Measurements from ENCODE around the gene TPD52L1.

The TPD52L1 gene

DNA sequence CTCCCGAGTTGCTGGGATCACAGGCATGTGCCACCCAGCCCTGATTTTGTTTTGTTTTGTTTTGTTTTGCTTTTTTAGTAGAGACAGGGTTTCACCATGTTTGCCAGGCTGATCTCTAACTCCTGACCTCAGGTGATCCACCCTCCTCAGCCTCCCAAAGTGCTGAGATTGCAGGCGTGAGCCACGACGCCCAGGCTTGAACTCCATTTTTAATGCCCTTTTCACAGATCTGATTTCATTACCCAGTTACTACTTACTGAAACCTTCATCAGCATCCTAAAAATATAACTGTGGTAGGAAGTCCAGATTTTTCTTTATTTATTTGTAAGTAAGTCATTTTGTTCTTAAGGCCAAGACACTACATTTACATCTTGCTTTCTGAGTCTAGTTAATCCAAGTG, 84.2 kb downstream of the TPD52L1 start:
- DNase-seq (ENCODE audit: low spot score), result no peak

DNA sequence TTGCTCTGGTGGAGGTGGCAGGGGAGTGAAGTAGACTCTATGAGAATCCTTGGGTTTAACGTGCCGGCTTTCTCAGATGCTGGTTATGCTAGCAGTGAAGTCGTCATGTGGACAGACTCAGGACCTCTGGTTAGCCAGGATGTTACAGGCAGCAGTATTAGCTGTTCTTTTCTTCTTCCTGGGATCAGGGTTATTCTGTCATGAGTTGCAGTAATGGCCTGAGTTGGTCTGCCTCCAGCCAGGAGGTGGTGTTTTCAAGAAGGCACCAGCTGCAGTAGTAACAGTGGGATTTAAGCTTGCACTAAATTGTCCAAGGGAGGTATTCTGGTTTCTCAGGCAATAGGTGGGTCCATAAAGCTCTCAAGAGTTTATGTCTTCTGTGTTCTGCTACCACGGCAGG, 91.5 kb downstream of the TPD52L1 start:
- no peak for DNase-seq (ENCODE audit: low spot score)

DNA sequence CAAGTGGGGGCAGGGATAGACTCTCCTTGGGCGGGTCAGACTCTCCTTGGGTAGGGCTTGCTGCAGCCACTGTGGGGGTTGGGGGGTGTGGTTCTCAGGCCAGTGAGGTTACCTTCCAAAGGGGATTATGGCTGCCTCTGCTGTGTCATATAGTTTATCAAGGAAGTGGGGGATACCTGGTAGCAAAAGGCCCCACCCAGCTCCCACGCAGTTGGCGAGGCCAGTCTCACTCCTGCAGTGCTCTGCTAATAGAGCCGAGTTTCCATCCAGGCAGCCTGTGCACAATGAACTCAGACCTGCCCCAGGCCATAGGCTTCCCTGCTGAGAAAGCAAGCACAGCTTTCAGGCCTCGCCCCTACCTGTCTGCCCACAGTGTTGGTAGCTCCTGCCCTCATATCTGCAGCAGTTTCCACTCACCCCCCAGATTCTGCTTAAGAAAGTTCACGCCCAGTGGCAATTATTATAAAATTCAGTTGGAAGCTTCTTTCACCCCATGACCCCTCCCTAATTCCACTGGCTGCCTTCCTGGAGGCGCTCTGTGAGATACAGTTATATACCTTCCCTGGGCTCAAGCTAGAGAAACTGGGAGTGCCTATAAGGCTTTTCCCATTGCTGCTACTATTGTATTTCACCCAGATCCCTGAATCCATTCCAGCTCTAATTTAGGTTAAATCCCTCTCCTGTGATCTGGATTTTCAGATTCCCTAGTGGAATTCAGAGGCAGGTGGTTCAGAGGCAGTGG, 92.1 kb downstream of the TPD52L1 start:
- no peak for DNase-seq (ENCODE audit: low spot score)

DNA sequence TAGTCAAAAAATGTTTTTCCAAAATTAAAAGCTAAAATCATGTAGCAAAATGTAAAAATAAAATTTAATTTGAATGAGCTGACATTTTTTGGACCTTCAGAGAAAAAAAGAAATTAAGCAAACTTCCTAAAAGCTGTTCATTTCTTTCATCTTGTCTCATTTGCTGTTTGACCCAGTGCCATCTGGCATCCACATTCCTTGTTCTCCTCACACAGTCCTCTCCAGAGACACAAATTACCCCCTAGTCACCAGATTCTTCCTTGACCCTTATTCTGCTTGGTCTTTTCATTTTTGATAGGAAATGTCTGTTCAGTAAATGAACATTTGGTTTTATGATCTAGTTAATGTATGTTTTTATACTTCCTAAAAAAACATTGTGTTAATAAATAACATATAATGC, 93.0 kb downstream of the TPD52L1 start:
- DNase-seq (ENCODE audit: low spot score), result no peak

DNA sequence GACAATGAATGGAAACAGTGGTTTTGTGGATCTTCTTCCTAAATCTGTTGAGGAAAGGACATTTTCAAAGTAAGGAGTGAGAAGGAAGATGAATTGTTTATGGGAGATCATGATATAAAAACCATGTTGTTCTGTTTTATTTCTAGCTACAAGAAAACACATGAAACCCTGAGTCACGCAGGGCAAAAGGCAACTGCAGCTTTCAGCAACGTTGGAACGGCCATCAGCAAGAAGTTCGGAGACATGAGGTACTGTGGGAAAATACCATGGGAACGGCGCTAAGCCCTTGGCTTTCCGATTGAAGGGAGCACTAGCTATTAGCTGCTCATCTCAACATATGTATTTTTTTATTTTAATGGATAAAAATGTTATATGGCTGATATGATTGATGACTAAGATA, 94.6 kb downstream of the TPD52L1 start:
- no peak for DNase-seq (ENCODE audit: low spot score)

DNA sequence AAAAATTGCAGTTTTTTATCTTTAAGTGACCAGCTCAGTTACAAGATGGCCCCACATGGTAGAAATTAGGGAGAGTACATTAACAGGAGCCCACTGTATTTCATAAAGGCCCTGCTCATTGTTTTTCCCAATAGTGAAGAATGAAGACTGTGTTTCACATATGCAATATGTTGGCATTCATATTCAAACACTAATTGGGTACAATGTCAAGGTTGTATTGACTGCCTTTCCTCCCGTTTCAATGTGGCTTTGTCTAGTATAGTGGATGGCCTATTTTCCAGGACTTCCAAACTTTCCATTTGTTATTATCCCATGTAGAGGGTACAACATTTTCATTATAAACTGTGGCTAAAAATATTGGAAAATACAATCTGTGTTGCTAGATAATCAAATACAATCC, 96.9 kb downstream of the TPD52L1 start:
- DNase-seq (ENCODE audit: low spot score), result no peak

DNA sequence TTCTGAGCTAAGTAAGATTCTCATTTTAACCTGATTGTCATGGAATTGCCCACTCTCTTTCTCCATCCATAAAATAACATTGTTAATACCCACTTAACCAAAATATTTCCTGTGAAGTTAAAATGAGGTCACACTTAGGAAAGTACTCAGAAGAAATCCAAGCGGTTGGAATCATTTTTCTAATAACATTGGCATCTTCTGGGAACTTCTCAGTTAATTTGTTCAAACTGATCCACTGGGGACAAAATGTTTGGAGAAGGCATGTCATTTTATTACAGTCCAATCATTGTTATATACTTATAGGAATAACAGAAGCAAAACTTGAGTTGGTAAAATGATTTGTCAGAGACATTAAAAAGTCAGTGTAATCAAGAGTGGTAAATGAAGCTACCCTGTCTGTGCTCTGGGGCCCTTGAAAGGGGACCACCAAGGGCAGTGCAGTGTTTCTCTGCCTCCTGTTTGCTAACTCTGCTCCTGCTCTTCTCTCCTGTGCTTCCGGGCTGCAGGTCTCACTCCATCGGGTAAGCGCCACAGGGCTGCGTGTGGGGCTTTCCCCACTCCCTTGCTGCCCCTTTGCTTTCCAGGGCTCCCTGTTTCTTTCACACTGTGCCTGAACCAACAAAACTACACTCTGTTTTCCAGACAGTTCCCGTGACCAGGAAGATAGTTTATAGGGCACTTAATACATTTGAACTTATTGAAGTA, 98.1 kb downstream of the TPD52L1 start:
- no peak for DNase-seq (ENCODE audit: low spot score)

DNA sequence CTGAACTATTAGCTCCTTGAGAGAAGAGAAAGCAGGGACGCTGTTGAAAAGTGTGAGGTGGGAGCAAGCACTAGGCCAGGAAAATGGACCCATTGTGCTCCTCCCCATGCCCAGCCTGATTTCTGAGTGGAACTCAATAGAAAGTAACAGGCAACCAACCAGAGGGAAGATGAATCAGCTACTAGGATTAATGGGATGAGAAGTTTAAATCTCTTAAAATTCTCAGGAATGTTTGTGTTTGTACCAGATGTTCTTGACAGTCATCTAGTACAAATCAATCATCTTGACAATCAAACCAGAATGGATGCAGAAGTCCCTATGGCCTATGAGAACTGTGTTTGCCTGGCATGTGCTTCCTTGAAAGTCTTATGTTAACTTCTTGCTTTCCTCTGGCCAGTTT, 99.3 kb downstream of the TPD52L1 start:
- DNase-seq (ENCODE audit: low spot score), result no peak

DNA sequence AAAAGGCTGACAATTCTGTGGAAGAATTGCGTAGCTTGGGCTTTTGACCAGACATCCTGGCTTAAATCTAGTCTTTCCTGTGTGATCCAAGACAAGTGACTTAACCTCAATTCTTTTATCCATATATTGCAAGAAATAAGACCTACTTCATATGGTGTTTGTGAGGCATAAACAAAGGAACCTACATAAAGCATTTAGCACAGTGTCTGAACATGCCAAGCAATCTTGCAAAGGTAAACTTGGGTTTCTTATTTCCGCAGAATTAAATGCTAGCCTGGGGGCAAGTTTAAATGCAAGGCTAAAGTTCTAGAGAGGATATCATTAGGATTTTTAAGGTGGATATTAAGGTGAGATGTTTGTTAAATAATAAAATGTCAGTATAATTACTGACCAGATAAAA, 100.3 kb downstream of the TPD52L1 start:
- no peak for DNase-seq (ENCODE audit: low spot score)

DNA sequence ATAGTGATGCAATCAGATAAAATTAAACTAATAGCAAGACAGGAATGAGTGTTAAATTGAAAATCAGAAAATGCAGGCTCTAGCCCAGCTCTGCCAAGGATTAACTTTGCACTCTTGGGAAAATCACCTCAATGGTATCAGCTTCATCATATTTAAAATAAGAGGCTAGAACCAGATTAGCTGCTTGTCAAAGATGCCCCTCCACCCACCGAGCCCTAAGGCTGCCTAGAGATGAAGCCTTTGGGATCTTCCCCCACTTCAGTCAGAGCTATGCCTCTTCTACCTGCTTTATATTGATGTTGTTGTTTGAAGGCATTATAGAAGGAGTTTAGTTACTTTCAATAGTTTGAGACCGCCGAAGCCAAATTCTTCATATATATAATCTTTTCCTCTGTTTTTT, 100.7 kb downstream of the TPD52L1 start:
- DNase-seq (ENCODE audit: low spot score), result no peak

DNA sequence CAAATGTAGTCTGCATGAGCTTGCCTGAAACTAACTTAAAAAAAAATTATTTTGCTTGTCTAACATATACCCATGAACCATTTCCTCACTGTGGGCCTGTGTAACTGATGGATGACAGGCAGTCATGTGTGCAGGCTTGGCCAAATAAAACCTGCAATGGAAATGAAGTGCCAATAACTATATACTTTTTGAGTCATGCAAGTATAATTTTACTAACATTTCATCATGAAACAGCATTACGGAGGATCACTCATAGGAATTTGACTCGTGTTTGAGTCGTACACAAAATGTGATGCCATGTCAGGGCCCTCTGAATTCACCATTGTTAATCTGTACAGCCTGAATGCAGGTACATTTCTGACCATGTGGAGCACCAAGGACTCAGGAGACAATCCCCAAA, 101.6 kb downstream of the TPD52L1 start:
- DNase-seq (ENCODE audit: low spot score), result no peak

DNA sequence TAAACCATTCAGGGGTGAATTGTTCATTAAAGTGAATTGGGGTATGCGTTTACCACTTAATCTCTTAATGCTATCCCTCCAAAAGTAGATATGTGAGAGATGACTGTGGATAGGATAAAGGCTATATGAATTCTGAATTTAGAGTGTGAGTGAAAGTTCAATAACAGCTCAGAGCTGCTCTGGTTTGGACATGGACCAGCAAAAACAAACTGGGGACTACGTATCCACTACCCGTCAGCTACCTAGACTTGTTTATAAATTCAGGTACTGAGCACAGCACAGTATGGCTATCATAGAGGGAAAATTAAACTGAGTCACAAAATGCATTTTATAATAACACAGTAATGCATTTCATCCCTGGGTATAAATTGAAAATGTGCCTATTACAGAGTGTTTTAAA, 103.8 kb downstream of the TPD52L1 start:
- no peak for DNase-seq (ENCODE audit: low spot score)

DNA sequence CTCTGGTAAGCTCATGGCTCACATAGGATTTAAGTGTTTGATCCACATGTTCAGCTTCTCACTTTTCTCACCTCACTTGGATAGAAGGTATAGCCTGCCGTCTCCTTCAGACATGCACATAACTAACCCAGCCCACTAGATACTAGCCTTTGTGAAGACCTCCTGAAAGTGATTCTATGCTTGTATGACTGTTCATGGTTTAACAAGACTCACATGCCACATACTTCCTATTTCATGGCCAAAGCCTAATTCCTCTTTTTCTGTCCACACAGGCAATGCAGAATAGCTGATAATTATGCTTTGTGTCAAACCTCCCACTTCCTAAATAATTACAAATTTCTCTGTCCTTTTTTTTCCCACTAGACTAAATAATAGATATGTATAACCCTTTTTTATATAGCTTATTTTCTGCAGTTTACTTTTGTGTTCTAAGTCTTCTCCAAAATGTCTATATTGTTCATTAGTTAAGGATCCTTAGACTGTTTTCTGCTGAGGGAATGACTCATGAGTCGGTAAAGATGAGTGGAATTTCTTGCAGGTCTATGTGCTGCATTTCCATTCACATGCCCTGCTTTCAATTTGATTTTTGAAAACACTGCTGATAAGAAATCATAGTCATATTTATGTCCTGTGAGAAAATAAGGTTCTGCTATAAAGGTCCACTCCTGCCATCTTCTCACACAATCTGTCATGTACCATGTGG, 105.2 kb downstream of the TPD52L1 start:
- DNase-seq (ENCODE audit: low spot score), result no peak

DNA sequence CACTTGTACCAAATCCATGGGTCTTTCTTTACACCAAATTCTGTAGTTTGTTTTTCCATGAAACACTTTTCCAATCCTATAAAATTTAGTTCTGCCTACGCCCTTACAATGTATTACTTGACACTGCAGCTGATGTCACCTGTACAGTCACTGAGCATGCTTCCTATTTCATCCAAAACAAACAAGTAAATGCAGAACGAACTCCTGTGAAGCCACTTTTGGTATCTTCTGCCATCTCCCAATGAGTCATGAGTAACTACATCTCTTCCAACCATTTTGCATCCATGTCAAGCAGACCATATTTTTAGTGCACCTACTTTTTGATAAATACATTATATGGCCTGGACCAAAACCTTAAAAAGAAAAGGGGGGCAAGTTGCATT, 105.8 kb downstream of the TPD52L1 start:
- DNase-seq (ENCODE audit: low spot score), result no peak

DNA sequence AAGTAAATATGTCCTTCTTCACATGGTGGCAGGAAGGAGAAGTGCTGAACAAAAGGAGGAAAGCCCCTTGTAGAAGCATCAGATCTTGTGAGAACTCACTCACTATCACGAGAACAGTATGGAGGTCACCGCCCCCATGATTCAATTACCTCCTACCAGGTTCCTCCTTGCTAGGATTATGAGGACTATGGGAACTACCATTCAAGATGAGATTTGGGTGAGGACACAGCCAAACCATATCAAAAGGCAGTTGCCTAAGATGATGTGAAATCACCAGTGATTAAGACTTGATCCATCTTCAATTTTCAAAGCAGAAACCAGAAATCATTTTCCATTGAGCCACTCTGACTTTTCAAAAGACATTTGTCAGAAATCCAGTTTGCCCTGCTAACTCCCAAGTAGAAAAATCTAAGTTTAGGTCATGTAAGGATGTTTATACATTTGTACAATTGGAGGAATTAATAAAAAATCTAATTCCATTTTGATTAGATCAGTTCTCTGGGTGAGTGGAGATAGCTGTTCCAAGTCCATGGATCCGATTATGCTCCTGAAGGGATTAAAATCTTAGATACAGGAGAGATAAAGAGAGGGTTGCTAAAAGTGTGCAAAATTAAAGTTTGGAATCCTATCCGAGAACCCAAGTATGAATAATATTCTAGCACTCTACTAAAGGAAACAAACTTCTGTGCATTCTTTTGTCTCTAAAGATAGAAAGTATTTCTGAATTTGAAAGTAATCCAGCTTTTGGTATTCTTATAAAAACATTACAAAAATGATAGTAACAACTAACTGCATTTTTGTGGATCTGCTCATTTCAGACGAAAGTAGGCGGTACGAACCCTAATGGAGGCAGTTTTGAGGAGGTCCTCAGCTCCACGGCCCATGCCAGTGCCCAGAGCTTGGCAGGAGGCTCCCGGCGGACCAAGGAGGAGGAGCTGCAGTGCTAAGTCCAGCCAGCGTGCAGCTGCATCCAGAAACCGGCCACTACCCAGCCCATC, 108.7 kb downstream of the TPD52L1 start:
- no peak for DNase-seq (ENCODE audit: low spot score)

DNA sequence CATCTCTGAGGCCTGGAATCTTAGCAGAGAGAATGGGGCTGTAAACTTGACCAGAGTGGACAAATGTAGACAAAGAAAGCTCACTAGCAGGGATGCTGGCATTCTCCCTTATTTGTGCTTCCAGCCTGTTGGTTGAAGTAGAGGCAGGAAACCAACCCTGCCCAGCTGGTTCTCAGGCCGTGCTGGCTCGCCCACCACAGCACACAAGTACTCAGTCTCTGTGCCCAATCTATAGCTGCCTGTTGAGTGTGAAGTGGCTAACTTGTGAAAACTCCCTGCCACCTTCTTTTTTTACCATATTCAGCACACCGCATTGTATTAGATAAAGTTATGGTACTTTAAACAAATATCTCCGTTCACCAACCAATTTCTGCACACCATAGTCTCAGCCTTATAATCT, 110.9 kb downstream of the TPD52L1 start:
- DNase-seq (ENCODE audit: low spot score), result no peak

DNA sequence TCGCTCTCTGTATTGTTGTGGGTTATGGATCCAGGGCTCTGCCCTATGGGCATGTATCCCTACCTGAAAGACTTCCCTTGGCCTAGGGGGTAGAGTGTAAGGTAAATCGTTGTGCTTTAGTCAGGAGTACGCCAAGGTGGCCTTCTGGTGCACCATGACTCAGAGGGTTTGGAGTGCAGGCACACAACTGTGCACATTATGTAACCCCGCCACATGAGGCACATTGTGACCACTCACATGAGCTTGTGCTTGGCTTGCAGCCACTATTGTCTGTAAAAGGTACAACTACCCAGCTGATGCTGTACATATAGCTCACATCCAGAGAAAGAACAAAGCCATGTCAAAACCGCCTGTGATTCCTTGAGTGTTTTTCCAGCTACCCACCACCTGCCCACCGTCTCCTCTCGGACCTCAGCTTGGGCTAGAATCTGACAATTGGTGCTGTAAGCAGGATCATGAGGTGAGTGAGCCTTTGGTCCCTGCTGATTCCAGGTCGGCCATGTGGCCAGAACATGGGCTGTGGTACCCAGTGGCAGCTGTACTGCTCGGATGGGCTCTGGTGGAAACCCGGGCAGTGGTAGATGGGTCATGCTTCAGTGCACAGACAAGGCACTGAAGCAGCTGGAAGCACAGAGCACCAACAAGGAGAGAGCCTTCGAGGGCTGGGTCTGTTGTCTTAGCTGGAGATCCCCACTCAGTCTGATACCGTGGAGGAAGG, 114.4 kb downstream of the TPD52L1 start:
- DNase-seq (ENCODE audit: low spot score), result no peak

DNA sequence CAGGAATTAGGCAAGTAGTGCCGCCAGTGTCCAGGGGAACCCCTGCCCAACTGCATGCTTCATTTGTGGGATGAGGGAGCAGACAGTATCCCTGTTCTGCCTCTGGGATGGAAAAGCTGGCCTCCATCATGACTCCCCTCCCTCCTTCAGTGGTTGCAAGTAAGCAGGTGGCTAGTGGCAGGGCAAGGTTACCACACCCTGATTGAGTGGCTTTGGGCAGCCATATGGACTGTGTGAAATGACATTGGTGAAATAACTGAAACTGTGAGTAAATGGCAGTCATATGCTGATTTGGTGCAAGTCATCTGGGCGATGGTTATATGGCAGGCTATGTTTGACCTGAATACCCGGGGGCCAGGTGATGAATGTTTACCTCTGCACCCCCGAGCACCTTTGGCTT, 115.2 kb downstream of the TPD52L1 start:
- no peak for DNase-seq (ENCODE audit: low spot score)

DNA sequence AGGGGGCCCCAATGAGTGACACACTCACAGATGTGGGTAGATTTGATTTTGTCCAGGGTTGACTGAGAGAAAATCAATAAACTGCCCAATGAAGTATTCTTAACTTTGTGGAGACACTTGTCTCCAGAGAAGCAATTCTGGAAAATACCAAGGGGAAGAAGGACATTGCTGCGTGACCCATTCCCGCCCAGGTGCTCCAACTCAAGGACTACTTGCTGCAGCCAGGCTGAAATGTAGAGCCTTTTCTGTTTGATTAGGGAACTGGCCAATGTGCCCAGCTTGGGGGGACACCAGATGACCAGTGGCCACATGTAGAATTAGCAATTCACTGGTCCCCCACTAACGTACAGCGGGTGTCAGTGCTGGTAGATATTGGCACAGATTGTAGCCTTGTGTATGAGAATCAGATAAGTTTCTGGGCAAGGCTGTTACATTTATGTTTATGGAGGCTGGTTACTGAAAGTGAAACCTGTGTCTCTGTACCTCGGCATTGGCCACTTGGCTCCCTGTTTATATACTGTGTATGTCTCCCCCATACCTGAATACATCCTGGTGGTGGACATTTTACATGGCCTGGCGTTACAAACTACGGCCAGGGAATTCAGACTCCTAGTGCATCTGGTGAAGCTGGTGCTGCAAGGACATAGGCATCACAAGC, 115.9 kb downstream of the TPD52L1 start:
- DNase-seq (ENCODE audit: low spot score), result no peak

DNA sequence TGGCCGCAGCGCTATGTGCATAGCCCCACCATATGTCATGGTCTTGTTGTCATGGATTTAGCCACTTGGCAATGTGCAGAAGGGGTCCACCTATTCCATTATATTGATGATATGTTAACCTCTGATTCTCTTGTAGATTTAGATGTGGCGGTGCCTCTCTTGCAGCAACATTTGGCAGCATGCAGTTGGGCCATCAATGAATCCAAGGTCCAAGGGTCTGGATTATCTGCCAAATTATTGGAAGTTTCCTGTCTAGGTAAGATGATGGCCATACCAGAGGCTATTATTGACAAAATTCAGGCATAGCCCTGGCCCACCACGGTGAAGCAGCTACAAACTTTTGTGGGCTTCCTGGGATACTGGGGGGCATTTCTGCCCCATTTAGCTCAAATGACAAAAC, 116.8 kb downstream of the TPD52L1 start:
- DNase-seq (ENCODE audit: low spot score), result no peak
